Coronary artery (tissue), 2 donors: ENCODE data around the gene CHPF2.

ENCODE experiments used
- DNase-seq: peaks from one replicate; pipeline ENCODE4 v3.0.0-alpha.2; 2017; ENCODE audit warnings: low spot score
- H3K27ac ChIP-seq, 2 donors: fragments of 200-600 bp; sonication (generic); one replicate each; pipeline ENCODE4 v1.5.1; 2016 to 2019
- H3K4me3 ChIP-seq: fragments of 200-600 bp; sonication (generic); 2 replicates; pipeline ENCODE4 v1.5.1; 2016; ENCODE audit warnings: mild to moderate bottlenecking, moderate library complexity
- TF ChIP-seq, protein P1 (sequence below): fragments of 200-600 bp; sonication (generic); IDR thresholded peaks from one replicate; pipeline ENCODE4 v1.5.1; 2019; ENCODE audit warnings: antibody characterized with exemption

Gene CHPF2

DNA sequence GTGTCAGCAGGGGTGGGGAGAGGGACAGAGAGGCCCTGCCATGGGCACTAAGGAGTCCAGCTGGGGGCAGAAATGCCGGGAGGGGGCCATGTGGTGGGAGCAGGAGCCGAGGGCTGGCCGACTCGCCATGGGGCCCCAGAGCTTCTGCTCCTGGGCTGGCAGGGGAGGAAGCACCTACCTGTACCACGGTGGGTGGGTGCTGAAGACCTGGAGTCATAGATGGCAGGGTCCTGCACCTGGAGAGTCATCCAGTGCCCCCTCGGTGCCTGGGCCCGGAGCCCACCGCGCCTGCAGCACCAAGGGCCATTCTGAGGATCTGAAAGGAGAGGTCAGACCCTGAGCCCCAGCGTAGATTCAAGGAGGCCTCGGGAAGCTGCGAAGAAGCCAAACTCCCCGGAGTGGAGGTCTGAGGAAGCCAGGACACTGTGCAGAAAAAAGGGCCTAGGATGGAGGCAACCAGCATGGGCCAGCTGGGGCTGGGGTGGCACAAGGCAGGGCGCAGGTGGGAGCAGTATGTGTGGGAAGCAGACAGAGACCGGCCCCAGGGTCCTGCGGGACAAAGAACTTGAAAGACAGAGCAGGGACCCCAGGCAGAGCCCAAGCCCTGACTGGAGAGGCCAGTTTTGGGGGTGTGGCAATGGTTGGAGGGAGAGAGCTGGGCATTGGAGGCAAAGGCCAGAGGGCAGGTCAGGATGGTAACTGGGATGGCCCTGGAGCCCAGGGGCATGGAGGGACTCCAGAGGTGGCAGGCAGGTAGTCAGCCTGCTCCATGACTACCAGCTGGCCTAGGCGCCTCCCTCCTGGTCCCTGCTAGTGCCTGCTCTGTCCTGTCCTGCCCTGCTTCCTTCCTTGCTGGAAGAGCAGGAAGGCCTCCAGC is 42.9 kb downstream of the CHPF2 start:
- no peak for DNase-seq
- no peak overlapping the region for H3K4me3 ChIP-seq
- H3K27ac ChIP-seq, result peak overlapping the region in 1 of 2 donors; percentile 61
- TF ChIP-seq, protein P1, sequence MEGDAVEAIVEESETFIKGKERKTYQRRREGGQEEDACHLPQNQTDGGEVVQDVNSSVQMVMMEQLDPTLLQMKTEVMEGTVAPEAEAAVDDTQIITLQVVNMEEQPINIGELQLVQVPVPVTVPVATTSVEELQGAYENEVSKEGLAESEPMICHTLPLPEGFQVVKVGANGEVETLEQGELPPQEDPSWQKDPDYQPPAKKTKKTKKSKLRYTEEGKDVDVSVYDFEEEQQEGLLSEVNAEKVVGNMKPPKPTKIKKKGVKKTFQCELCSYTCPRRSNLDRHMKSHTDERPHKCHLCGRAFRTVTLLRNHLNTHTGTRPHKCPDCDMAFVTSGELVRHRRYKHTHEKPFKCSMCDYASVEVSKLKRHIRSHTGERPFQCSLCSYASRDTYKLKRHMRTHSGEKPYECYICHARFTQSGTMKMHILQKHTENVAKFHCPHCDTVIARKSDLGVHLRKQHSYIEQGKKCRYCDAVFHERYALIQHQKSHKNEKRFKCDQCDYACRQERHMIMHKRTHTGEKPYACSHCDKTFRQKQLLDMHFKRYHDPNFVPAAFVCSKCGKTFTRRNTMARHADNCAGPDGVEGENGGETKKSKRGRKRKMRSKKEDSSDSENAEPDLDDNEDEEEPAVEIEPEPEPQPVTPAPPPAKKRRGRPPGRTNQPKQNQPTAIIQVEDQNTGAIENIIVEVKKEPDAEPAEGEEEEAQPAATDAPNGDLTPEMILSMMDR, result no peak

DNA sequence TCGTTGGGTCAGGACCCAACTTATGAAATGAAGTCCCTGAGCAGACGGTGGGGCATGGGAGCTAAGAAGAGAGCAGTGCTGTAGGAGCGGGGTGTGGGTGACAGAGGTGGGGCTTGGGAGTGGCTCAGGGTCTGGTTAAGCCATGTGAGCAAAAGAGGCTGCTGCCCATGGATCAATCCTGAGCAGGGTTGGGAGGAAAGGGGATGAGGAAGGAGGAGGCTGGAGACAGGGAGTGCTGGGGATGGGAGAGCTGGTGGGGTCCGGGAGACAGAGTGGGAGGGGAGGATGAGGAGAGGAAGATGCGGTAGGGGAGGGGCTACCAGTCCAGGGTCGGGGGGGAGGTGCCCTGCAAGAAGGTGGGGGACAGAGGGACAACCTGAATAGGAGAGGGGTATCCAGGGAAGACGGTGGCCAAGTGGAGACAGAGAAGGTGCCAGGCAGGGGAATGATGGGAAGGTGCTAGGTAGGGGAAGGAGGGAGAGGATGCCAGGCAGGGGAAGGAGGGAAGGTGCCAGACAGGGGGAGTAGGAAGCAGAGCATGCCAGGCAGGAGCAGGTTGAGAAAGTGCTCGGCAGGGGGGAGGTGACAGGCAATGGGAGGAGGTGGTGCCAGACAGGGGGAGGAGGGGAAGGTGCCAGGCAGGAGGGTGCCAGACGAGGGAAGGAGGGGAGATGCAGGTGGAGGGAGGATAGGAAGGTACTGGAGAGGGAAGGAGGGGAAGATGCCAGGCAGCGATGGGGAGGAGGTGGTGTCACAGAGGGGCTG is 43.7 kb downstream of the CHPF2 start:
- peak overlapping the region; percentile 73 for H3K4me3 ChIP-seq
- TF ChIP-seq, protein P1, result no peak
- H3K27ac ChIP-seq, result peak overlapping the region in 1 of 2 donors; percentile 61
- DNase-seq, result no peak

DNA sequence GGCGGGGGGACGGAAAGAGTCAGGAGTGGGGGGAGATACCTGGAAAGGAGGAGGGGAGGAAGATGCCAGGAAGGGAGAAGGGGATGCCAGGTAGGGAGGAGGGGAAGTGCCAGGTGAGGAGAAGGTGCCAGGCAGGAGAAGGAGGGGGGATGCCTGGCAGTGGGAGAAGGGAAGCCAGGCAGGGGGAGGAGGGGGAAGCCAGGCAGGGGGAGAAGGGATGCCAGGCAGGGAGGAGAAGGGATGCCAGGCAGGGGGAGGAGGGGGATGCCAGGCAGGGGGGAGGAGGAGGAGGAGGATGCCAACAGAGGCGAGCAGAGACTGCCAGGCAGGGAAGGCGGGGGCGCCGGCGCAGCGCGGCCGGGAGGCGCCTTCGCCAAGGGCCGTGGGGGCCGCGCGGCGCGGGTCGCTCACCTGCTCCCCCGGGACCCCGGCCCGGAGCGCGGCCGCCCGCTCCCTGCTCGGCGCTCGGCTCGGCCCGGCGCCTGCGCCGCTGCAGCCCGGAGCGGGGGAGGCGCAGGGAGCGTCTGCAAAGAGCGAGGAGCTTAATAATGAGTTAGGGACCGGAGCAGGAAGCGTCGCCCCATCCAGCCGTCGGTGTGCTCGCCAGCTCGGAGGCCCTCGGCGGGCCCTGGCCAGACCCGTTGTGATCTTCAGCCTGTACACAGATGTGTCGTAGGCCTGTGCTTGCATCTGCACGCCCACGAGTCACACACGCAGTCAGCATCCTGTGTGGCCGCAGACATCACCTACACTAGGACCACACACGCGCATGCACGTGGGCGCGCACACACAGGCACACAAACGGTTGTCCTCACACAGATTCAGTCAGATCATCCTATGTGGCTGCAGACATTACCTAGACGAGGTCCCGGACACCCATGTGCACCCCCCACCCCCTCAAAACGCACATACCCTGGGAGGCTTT is 44.6 kb downstream of the CHPF2 start:
- Histone ChIP-seq H3K4me3 (peak overlapping the region; percentile 73), H3K27ac (peak overlapping the region; percentile 11 to 61)
- DNase-seq, result no peak
- TF ChIP-seq, protein P1, result no peak

DNA sequence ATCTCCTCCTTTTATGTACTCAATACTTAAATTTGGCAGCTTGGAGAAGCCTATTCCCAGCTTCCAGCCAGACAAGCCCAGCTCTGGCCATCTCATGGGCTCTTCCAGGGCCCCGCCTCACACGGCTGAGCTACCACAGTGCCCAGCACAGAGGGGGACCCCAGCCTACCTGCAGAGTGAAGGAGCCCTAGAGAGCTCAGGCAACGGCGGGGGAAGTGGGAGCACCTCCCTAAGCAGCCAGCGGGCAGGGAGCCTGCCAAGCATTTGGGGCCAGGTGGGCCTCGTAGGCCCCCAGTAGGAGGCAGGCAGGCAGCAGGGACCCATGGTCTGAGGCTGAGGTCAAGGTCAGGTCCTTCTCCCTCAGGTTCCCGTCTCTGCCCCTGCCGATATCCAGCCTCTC is 45.3 kb downstream of the CHPF2 start:
- H3K27ac ChIP-seq, result peak overlapping the region in 1 of 2 donors; percentile 61
- no peak for DNase-seq
- peak overlapping the region; percentile 73 for H3K4me3 ChIP-seq
- TF ChIP-seq, protein P1, result no peak

DNA sequence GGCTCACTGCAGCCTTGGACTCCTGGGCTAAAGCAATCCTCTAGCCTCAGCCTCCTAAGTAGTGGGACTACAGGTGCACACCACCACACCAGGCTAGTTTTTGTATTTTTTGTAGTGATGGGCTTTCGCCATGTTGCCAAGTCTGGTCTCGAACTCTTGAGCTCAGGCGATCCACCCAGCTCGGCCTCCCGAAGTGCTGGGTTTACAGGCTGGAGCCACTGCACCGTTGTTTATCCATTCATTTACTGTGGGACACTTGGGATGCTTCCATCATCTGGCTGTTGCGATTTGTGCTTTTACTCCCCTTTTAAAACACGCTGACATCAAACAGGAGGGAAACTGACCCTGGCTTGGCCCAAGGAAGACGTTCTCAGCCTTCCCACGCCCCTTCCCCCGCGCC is 46.7 kb downstream of the CHPF2 start:
- TF ChIP-seq, protein P1, result no peak
- Histone ChIP-seq H3K4me3 (no peak overlapping the region), H3K27ac (no peak overlapping the region)
- DNase-seq, result no peak

DNA sequence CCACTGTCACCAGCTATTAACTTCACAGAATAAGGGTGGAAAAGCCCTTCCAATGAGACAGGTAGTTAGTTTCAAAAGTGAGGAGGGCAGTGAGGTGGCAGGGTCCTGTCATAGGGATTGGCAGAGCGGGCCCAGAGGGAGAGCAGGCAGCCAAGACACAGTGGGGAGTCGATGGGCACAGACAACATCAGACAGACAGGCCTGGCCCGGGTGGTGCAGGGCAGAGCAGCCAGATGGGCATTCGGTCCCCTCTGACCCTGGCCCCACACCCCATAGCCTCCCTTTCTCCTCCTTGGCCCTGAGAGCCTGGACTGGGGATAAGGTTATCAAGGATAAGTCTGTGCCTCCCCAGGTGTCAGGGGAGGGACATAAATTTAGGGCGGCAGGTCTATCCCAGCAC is 47.6 kb downstream of the CHPF2 start:
- Histone ChIP-seq H3K4me3 (no peak overlapping the region), H3K27ac (no peak overlapping the region)
- TF ChIP-seq, protein P1, result no peak
- DNase-seq, result no peak
